HFF-Myc (cell line): Measurements from ENCODE around the gene GLP2R.

Experiments used
- DNase-seq: peaks from one replicate; pipeline ENCODE4 v3.0.0-alpha.2; 2011; ENCODE audit warnings: low read depth; ENCODE audit errors: extremely low read depth
- H3K4me3 ChIP-seq: replicated peaks from 2 replicates; pipeline ENCODE4 v1.5.1; 2011; ENCODE audit warnings: low read depth, mild to moderate bottlenecking, control low read depth, low read length
- TF ChIP-seq, protein P1 (sequence below): IDR thresholded peaks from 2 replicates; pipeline ENCODE4 v1.5.1; 2012; ENCODE audit warnings: mild to moderate bottlenecking, low read depth, low read length, control low read depth; ENCODE audit errors: missing control alignments

The GLP2R gene

DNA sequence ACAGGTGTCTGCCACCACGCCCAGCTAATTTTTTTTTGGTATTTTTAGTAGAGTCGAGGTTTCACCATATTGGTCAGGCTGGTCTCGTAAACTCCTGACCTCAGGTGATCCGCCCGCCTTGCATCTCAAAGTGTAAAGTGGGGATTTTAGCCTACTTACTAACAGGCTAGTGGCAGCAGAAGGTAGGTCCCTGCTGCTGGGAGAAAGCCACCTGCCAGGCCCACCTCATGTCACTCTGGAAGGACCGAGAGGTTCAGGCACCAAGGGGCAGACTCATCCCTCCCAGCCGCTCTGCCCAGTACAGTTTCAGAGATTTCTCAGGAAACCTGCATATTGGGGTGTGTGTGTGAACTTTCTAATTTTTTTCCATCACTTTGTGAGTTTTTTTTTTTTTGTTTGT is 81.4 kb downstream of the GLP2R start:
- no peak overlapping the region for H3K4me3 ChIP-seq
- TF ChIP-seq, protein P1, sequence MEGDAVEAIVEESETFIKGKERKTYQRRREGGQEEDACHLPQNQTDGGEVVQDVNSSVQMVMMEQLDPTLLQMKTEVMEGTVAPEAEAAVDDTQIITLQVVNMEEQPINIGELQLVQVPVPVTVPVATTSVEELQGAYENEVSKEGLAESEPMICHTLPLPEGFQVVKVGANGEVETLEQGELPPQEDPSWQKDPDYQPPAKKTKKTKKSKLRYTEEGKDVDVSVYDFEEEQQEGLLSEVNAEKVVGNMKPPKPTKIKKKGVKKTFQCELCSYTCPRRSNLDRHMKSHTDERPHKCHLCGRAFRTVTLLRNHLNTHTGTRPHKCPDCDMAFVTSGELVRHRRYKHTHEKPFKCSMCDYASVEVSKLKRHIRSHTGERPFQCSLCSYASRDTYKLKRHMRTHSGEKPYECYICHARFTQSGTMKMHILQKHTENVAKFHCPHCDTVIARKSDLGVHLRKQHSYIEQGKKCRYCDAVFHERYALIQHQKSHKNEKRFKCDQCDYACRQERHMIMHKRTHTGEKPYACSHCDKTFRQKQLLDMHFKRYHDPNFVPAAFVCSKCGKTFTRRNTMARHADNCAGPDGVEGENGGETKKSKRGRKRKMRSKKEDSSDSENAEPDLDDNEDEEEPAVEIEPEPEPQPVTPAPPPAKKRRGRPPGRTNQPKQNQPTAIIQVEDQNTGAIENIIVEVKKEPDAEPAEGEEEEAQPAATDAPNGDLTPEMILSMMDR, result no peak
- no peak for DNase-seq

DNA sequence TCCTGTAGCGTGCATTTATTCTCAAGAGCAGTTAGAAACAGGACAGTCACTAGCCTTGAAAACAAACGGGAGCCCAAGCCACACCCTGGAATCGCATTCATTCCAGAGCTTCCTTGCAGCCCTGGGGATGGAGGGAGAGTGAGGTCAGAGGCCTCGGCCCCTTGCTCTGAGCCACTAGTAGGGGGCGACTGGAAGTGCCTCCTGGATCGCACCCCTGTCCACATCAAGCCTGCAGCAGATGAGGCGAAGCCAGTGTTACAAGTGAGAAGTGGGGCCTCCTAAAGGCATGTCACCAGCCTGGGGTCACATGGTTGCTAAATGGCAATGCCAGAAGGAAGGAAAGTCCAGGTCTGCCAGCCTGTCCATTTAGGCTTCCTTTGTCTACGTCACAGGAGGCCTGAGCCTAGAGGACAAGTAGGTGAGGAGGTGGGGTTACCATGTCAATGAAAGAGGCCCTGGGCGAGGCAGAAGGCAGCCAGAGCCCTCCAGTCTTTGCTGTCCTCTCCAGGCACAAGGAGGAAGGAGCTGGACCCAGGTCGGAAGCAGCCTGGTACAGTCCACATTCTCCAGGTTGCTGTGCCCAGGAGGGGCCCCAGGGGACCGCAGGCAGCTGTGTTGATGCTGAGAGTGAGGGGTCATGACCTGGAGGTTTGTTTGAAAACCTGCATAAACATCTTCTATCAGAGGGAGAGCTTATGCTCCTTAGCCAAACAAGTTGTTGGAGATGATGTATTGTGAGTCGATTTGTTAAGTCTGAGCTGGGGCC is 82.3 kb downstream of the GLP2R start:
- TF ChIP-seq, protein P1, result no peak
- no peak for DNase-seq
- H3K4me3 ChIP-seq, result no peak overlapping the region

DNA sequence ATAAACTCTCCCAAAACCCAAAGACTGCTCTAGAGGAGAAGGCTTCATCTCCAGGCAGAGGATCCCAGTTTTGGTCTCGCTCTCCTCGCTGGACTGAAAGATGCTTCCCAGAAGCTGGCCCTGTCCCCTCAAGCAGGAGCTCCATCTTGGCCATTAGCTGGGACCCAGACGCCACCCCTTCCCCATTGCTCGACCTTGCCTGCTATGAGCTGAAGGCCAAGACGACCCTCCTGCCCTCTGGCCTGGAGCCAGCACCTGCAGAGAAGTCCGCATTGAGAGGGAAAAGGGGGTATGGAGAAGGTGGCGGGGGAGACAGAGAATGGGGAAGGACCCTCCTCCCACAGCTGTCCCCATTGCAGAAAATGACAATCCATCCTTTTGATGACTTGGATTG is 82.9 kb downstream of the GLP2R start:
- no peak overlapping the region for H3K4me3 ChIP-seq
- DNase-seq, result no peak
- TF ChIP-seq, protein P1, result no peak

- TF ChIP-seq, protein P1, result no peak
- DNase-seq, result no peak
Measured at GRCh38 chr17:9911089-9911488, 85.4 kb downstream of the GLP2R start.

GRCh38 chr17:9912121-9913099 is 86.7 kb downstream of the GLP2R start:
- TF ChIP-seq, protein P1, result no peak

More at GRCh38 chr17:9911089-9911488, 85.4 kb downstream of the GLP2R start:
- H3K4me3 ChIP-seq, result no peak overlapping the region

DNA sequence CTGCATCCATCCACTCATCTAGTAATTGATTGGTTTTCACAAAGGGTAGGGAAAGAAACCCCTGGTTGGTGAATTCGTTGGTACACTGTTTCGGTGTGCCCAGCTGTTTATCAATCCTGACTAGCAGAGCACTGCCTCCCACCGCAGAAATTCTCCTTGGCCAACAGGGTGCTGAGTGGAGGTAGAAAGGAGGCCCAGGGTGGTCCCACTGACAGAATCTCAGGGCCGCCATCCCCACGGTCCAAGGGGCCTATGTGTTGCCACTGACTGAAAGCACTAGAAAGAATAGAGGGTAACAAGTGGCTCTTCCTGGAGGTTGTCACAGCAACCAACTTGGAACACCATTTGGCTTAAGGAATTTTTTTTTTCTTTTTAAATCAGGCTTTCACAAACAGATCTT is 87.8 kb downstream of the GLP2R start:
- TF ChIP-seq, protein P1, result no peak
- DNase-seq, result no peak
- H3K4me3 ChIP-seq, result no peak overlapping the region

More at GRCh38 chr17:9912121-9913099, 86.7 kb downstream of the GLP2R start:
- DNase-seq, result no peak
- H3K4me3 ChIP-seq, result no peak overlapping the region
